Small intestine (tissue), 7 donors: ENCODE results near the gene TDRD7. TPM values are rescaled to one million over a fixed set of nuclear protein-coding genes. Genes with fewer than 3 reads are reported as not detected.
A peak's percentile ranks its signal among the peaks of the same experiment; 100 is the strongest.

Experiments used
- DNase-seq, 2 donors: peaks; one replicate each; pipeline versions ENCODE4 v3.0.0 to v3.0.0-alpha.2; 2013
- FAIRE-seq: peaks from 2 replicates; lab custom pipeline; 2012; peaks lifted over from hg19 to GRCh38; lab: Jason Lieb, UNC
- H3K27ac ChIP-seq, 3 donors: one replicate each; pipeline ENCODE4 v1.5.1; 2013; ENCODE audit warnings: low read length in 2 of 3, mild to moderate bottlenecking in 2 of 3, control low read depth in 1 of 3, inconsistent platforms in 1 of 3, low read depth in 1 of 3, moderate library complexity in 1 of 3
- H3K27me3 ChIP-seq, 3 donors: one replicate each; pipeline ENCODE4 v1.6.1; 2013; ENCODE audit warnings: low read length in 3 of 3, inconsistent platforms in 1 of 3; ENCODE audit not compliant: control insufficient read depth in 3 of 3, insufficient read depth in 3 of 3
- H3K36me3 ChIP-seq, 3 donors: one replicate each; pipeline ENCODE4 v1.6.1; 2013; ENCODE audit warnings: low read length in 3 of 3, inconsistent platforms in 1 of 3, low read depth in 1 of 3, mild to moderate bottlenecking in 1 of 3, moderate library complexity in 1 of 3; ENCODE audit not compliant: control insufficient read depth in 3 of 3, insufficient read depth in 2 of 3
- H3K4me1 ChIP-seq, 3 donors: one replicate each; pipeline ENCODE4 v1.6.1; 2013; ENCODE audit warnings: low read length in 2 of 3, inconsistent platforms in 1 of 3, low read depth in 1 of 3, mild to moderate bottlenecking in 1 of 3, moderate library complexity in 1 of 3; ENCODE audit not compliant: control insufficient read depth in 3 of 3, insufficient read depth in 2 of 3
- H3K4me3 ChIP-seq, 3 donors: one replicate each; pipeline ENCODE4 v1.5.1; 2013; ENCODE audit warnings: low read length in 3 of 3, control low read depth in 1 of 3, inconsistent platforms in 1 of 3, low read depth in 1 of 3, mild to moderate bottlenecking in 1 of 3, moderate library complexity in 1 of 3
- H3K9me3 ChIP-seq, 2 donors: one replicate each; pipeline ENCODE4 v1.6.1; 2013; ENCODE audit warnings: low read depth in 1 of 2, low read length in 1 of 2; ENCODE audit not compliant: control insufficient read depth in 2 of 2, insufficient read depth in 1 of 2
- WGBS, 3 donors: extraction: QIAGEN DNeasy Blood & Tissue Kit; methylation state at CpG; one replicate each; pipeline ENCODE4 v1.1.7; 2013; 5-methylcytosine and 5-hydroxymethylcytosine counted together
- polyA plus RNA-seq, 4 donors: library from polyadenylated mRNA; stranded (reverse) in 3 of 4; unstranded in 1 of 4; fragments of 200-250 nt in 3 of 4; fragments of 120-200 nt in 1 of 4; gene quantifications; one replicate each; pipeline versions ENCODE4 v1.2.1 to v1.2.3, GENCODE V29; 2013
- donor health status: healthy with polysubstance abuse.
- donor health status: control.
- donor health status: control.
- donor health status: Bipolar disorder and iron deficiency.
- donor health status: healthy.

Gene TDRD7
- polyA plus RNA-seq, 4 donors = 15.2 to 24.9 (median 20.3) TPM

DNA sequence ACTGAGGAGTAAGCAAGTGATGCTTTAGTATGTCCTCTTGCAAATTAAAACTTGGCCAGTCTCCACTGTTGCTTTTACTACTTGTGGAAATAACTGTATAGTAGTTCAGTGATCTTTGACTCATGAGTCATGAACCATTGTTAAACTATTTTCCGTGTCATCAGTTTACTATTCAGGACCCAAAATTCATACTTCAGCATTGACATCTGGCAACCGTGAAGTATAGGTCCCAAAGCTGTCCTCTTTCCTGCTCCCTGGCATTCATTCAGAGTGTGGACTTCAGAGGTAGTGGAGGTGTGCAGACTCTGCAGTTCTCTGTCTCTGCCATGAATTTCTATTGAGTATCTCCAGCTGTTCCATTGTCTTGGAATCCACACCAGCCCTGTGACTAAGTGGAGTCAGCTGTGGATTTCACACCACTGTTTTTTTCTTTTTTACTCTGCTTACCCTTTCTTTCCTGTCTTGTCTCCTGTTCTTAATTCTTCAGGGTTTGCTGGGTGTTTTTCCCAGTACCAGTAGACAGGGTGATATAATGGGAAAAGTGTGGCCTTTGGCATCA, 7.5 kb downstream of the TDRD7 start:
- Histone ChIP-seq H3K9me3 (no peaks in the 10 kb centered on the region), H3K27me3 (no peaks in the 10 kb centered on the region), H3K27ac (peak overlapping the region; percentile 12 to 57 (median 39)), H3K4me3 (no peak overlapping the region), H3K36me3 (peaks cover 0 to 5% (median 0%) of the 10 kb centered on the region in 3 donors), H3K4me1 (peaks cover 11 to 25% (median 16%) of the 10 kb centered on the region in 3 donors)
- DNase-seq (peak; percentile 64 to 86), FAIRE-seq (no peak)
- WGBS, 3 donors = 5 to 35% (median 34%) methylated on average over 2 of the region's 2 CpGs

DNA sequence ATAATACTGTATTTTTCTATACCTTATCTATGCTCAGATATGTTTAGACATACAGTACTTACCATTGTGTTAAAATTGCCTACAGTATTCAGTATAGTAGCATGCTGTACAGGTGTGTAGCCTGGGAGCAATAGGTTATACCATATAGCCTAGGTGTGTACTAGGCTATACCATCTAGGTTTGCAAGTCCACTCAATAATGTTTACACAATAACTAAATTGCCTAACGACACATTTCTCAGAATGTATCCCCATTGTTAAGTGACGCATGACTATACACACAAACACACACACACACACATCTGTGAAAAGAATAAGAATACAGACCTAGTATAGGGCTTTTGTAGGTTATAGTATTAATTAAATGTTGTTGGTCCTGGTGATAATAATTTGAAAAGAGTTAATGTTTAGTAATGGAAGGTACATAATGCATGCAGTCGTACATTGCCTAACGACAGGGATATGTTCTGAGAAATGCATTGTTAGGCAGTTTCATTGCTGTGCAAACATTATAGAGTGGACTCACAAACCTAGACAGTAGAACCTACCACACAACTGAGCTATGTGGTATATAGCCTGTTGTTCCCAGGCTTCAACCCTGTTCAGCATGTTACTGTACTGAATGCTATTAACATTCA, 13.6 kb downstream of the TDRD7 start:
- peak; percentile 76 to 79 for DNase-seq
- Histone ChIP-seq H3K27ac (peak overlapping the region in 1 of 3 donors; percentile 62), H3K27me3 (no peaks in the 10 kb centered on the region), H3K4me3 (no peak overlapping the region), H3K4me1 (peaks cover 0 to 9% (median 0%) of the 10 kb centered on the region in 3 donors), H3K36me3 (peaks cover 4 to 14% (median 9%) of the 10 kb centered on the region in 3 donors), H3K9me3 (no peaks in the 10 kb centered on the region)
- FAIRE-seq = no peak
- 21 to 67% (median 59%) methylated on average over 4 of the region's 4 CpGs for WGBS, 3 donors

- Histone ChIP-seq H3K27ac (peak overlapping the region in 1 of 3 donors; percentile 62), H3K36me3 (peaks cover 7 to 14% (median 9%) of the 10 kb centered on the region in 3 donors), H3K4me1 (peaks cover 0 to 12% (median 0%) of the 10 kb centered on the region in 3 donors), H3K27me3 (no peaks in the 10 kb centered on the region), H3K9me3 (no peaks in the 10 kb centered on the region), H3K4me3 (no peak overlapping the region)
- no peak for FAIRE-seq
- DNase-seq = no peak
- WGBS, 3 donors = 87 to 93% (median 90%) methylated on average over 3 of the region's 3 CpGs
Measured at GRCh38 chr9:97425973-97426336, 14.1 kb downstream of the TDRD7 start.

DNA sequence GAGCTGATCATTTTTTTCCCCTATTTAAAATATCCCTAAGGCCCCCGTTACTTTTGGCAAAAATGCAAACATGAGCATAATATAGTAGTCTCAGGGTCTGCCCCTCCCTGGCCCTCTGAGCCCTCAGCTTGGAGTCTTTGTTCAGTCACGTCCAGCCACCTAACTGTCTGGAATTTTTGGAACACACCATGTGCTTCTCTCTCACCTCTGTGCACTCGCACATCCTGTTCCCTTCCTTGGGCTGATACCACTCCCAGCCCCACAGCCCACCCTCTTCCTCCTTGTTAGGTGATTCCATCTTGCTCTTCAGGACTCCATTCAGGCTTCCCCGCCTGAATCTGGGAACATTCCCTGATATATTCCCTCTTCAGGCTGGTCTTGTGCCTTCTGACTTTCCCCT, 16.0 kb downstream of the TDRD7 start:
- H3K27me3 ChIP-seq = no peaks in the 10 kb centered on the region
- DNase-seq = no peak
- H3K9me3 ChIP-seq = no peaks in the 10 kb centered on the region
- no peak overlapping the region for H3K4me3 ChIP-seq
- 85 to 88% (median 87%) methylated on average over 4 of the region's 4 CpGs for WGBS, 3 donors
- peaks cover 0 to 12% (median 0%) of the 10 kb centered on the region in 3 donors for H3K4me1 ChIP-seq
- H3K27ac ChIP-seq = no peak overlapping the region
- peaks cover 9 to 14% (median 10%) of the 10 kb centered on the region in 3 donors for H3K36me3 ChIP-seq
- no peak for FAIRE-seq

GRCh38 chr9:97430316-97431043, 18.6 kb downstream of the TDRD7 start:
- H3K36me3 ChIP-seq = peaks cover 6 to 16% (median 15%) of the 10 kb centered on the region in 3 donors
- FAIRE-seq = no peak
- DNase-seq = peak; percentile 72 to 80
- peaks cover 0 to 9% (median 0%) of the 10 kb centered on the region in 3 donors for H3K4me1 ChIP-seq
- H3K4me3 ChIP-seq = no peak overlapping the region
- WGBS, 3 donors = 80 to 90% (median 86%) methylated on average over 7 of the region's 7 CpGs
- no peaks in the 10 kb centered on the region for H3K9me3 ChIP-seq
- H3K27ac ChIP-seq = peak overlapping the region in 1 of 3 donors; percentile 49
- H3K27me3 ChIP-seq = no peaks in the 10 kb centered on the region

DNA sequence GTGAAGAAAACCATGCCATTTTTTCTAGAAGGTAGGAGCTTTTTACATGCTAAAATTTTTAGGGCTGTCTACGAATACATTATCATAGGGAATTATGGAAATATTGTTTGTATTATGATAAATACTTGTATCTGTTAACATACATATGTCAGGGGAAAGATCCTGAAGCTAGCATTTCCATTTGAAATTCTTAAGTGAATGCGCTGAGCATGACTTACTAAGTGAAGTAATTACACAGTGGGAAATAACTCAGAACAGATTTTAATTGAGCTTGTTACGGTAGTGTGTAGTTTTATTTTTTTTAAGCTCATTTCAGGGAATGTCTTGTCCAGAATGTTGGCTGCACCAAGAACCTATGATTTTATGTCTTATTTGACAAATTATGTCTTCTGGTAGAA, 19.1 kb downstream of the TDRD7 start:
- no peaks in the 10 kb centered on the region for H3K27me3 ChIP-seq
- H3K36me3 ChIP-seq = peaks cover 6 to 16% (median 15%) of the 10 kb centered on the region in 3 donors
- FAIRE-seq (no peak), DNase-seq (no peak)
- H3K9me3 ChIP-seq = no peaks in the 10 kb centered on the region
- no peak overlapping the region for H3K27ac ChIP-seq
- H3K4me3 ChIP-seq = no peak overlapping the region
- WGBS, 3 donors = 97 to 99% (median 99%) methylated on average over 3 of the region's 3 CpGs
- H3K4me1 ChIP-seq = peaks cover 0 to 9% (median 0%) of the 10 kb centered on the region in 3 donors

- no peak for DNase-seq
- WGBS, 3 donors = 78 to 83% (median 83%) methylated on average over 5 of the region's 5 CpGs
- Histone ChIP-seq H3K4me1 (peaks cover 0 to 10% (median 0%) of the 10 kb centered on the region in 3 donors), H3K9me3 (no peaks in the 10 kb centered on the region), H3K4me3 (no peak overlapping the region), H3K36me3 (peaks cover 6 to 16% (median 15%) of the 10 kb centered on the region in 3 donors), H3K27me3 (no peaks in the 10 kb centered on the region), H3K27ac (no peak overlapping the region)
- FAIRE-seq = no peak
Measured at GRCh38 chr9:97431549-97432143, 19.8 kb downstream of the TDRD7 start.

- peaks cover 5 to 16% (median 9%) of the 10 kb centered on the region in 3 donors for H3K36me3 ChIP-seq
- H3K4me1 ChIP-seq = peaks cover 0 to 28% (median 2%) of the 10 kb centered on the region in 3 donors
- DNase-seq (peak; percentile 82 to 92), FAIRE-seq (no peak)
- no peaks in the 10 kb centered on the region for H3K9me3 ChIP-seq
- H3K27me3 ChIP-seq = no peaks in the 10 kb centered on the region
- no peak overlapping the region for H3K4me3 ChIP-seq
- WGBS, 3 donors = 29 to 53% (median 44%) methylated on average over 1 of the region's 1 CpG
- peak overlapping the region; percentile 55 to 69 (median 60) for H3K27ac ChIP-seq
Measured at GRCh38 chr9:97437051-97437600, 25.2 kb downstream of the TDRD7 start.
